ENCODE measurements around the gene PTPRF.

PTPRF gene

GRCh38 chr1:43588592-43588991, 57.9 kb downstream of the PTPRF start:
- TF ChIP-seq TAF1 (IDR thresholded peaks at IDR 0.05; ENCODE audit: borderline replicate concordance, insufficient read depth, low read length) (no peak), POLR2AphosphoS5 (IDR thresholded peaks at IDR 0.05; ENCODE audit: low read depth, low read length) (no peak), REST (IDR thresholded peaks at IDR 0.05; ENCODE audit: insufficient read depth in 1 of 2, low read depth in 2 of 2, low read length in 2 of 2) (no peak), SIN3A (IDR thresholded peaks at IDR 0.05; ENCODE audit: borderline replicate concordance, insufficient read depth, low read length) (no peak), FOXP2 (optimal IDR thresholded peaks at IDR 0.05; ENCODE audit: borderline replicate concordance, extremely low read depth, extremely low read length, insufficient read depth) (no peak)

GRCh38 chr1:43590388-43590925, 59.8 kb downstream of the PTPRF start:
- no peak for TF ChIP-seq REST (IDR thresholded peaks at IDR 0.05; ENCODE audit: insufficient read depth in 1 of 2, low read depth in 2 of 2, low read length in 2 of 2)
- no peak for TF ChIP-seq FOXP2 (optimal IDR thresholded peaks at IDR 0.05; ENCODE audit: borderline replicate concordance, extremely low read depth, extremely low read length, insufficient read depth)
- TF ChIP-seq TAF1 (IDR thresholded peaks at IDR 0.05; ENCODE audit: borderline replicate concordance, insufficient read depth, low read length): no peak

- TF ChIP-seq SIN3A (IDR thresholded peaks at IDR 0.05; ENCODE audit: borderline replicate concordance, insufficient read depth, low read length) (no peak), REST (IDR thresholded peaks at IDR 0.05; ENCODE audit: insufficient read depth in 1 of 2, low read depth in 2 of 2, low read length in 2 of 2) (no peak), TAF1 (IDR thresholded peaks at IDR 0.05; ENCODE audit: borderline replicate concordance, insufficient read depth, low read length) (no peak), FOXP2 (optimal IDR thresholded peaks at IDR 0.05; ENCODE audit: borderline replicate concordance, extremely low read depth, extremely low read length, insufficient read depth) (no peak), POLR2AphosphoS5 (IDR thresholded peaks at IDR 0.05; ENCODE audit: low read depth, low read length) (no peak)
These were observed 60.5 kb downstream of the PTPRF start for GRCh38 chr1:43591181-43591580.

GRCh38 chr1:43592051-43592665, 61.5 kb downstream of the PTPRF start:
- no peak for TF ChIP-seq POLR2AphosphoS5 (IDR thresholded peaks at IDR 0.05; ENCODE audit: low read depth, low read length)
- no peak for TF ChIP-seq REST (IDR thresholded peaks at IDR 0.05; ENCODE audit: insufficient read depth in 1 of 2, low read depth in 2 of 2, low read length in 2 of 2)
- no peak for TF ChIP-seq SIN3A (IDR thresholded peaks at IDR 0.05; ENCODE audit: borderline replicate concordance, insufficient read depth, low read length)
- TF ChIP-seq TAF1 (IDR thresholded peaks at IDR 0.05; ENCODE audit: borderline replicate concordance, insufficient read depth, low read length): no peak
- no peak for TF ChIP-seq FOXP2 (optimal IDR thresholded peaks at IDR 0.05; ENCODE audit: borderline replicate concordance, extremely low read depth, extremely low read length, insufficient read depth)

Measured in PFSK-1 (cell line).